LHCN-M2 (cell line): ENCODE data around the gene CSNK1D. TPM values are rescaled to one million over a fixed set of nuclear protein-coding genes. Genes with fewer than 3 reads are reported as not detected.
A peak's percentile ranks its signal among the peaks of the same experiment; 100 is the strongest.

Source experiments
- DNase-seq: peaks from one replicate; pipeline ENCODE4 v3.0.0-alpha.2; 2012; ENCODE audit warnings: low read depth
- total RNA-seq: library from RNA; depleted of rRNA; stranded (reverse); fragments of >200 nt; gene quantifications from 2 replicates; pipeline ENCODE4 v1.2.3, GENCODE V29; 2014

Gene CSNK1D
- total RNA-seq, 1 experiment from 2014 or later: 51.3 TPM

DNA sequence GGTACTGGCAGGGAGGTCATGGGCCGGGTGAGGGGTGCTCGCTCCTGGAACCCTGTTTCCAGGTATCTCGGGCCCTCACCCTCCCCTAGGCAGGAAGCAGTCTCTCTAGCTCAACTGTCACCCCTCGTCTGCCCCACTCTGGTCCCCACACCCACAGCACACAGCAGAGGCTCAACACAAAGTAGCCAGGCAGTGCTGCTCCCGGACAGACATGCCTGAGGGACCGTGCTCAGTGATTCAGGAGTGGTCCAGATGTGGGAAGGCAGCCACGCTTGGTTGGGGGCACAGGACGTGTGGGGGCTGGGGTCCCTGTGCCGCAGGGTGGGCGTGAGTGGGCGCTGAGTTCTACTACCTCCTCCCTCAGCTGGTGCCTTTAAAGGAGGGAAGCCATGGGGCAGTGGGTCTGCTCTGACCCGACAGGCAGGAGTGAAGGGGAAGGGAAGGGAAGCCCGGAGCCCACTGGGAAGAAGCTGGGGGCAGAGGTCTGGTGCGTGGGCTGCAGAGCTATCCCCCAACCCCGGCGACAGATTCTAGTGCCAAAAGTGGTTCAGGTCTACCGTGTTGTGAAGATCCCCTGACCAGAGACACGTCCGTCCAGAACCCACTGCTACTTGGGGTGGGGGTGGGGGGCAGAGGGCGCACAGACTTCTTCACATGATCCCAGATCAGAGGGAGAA lies 32.9 kb downstream of the CSNK1D start:
- no peak for DNase-seq

DNA sequence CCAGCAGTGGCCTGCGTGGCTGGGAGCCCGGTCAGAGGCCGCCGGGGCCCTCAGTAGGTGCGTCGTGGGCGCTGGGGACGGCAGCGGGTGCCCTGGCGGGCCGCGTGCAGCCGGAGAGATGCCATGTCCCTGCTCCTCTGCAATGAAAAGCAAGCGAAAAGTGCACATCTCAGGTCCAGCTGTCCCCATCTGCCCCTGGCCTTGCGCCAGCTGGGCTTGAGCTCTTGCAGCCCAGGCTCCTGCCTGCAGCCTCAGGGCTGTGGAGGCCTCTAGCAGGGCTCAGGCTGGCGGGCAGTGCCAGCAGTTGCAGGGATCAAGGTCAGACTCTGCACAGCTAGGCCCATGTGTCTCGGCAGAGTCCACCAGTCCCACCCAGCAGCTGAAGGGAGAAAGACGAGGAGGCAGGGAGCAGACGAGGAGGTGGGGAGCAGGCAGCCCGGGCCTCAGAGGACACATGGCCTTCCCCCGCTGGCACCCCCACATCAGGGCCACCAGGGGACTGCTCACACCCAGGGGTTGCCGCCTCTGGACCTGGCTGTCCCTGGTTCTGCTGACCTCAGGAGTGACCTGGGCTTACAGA lies 33.5 kb downstream of the CSNK1D start:
- peak; percentile 62 for DNase-seq

DNA sequence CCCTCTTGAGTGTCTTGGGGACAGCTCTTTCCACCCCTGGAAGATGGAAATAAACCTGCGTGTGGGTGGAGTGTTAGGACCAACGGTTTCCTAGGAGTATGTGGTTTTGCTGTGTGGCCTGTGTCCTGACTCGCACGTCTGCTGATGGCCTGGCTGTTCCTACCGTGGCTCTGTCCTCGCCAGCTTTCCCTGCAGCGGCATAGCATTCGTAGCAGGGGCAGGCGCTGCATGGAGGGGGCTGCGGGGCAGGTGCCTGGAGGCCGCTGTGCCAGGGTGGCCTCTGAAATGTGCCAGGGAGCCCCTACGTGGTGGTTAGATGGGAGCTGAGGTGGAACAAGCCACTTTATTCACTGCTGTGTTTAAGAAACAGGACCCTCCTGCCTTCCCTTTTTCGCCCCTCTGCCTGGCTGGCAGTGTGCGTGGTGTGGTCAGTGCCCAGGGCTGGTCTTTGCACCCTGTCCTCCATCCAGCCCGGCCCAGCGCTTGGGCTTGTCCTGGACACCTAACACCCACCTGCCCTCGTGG lies 34.0 kb downstream of the CSNK1D start:
- DNase-seq: peak; percentile 46

DNA sequence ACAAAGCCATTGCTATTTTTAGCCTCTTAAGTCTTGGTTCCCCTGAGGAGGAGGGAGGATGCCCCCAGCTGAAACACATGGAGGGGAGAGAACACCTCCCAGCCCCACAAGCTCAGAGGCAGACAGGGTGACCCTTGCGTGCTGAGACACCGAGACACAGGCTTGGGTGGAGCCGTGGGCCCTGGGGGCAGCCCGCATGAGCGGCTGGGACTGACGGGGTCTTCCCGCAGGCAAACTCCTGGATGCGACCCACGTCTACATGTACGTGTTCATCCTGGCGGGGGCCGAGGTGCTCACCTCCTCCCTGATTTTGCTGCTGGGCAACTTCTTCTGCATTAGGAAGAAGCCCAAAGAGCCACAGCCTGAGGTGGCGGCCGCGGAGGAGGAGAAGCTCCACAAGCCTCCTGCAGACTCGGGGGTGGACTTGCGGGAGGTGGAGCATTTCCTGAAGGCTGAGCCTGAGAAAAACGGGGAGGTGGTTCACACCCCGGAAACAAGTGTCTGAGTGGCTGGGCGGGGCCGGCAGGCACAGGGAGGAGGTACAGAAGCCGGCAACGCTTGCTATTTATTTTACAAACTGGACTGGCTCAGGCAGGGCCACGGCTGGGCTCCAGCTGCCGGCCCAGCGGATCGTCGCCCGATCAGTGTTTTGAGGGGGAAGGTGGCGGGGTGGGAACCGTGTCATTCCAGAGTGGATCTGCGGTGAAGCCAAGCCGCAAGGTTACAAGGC lies 34.9 kb downstream of the CSNK1D start:
- DNase-seq: peak; percentile 72

DNA sequence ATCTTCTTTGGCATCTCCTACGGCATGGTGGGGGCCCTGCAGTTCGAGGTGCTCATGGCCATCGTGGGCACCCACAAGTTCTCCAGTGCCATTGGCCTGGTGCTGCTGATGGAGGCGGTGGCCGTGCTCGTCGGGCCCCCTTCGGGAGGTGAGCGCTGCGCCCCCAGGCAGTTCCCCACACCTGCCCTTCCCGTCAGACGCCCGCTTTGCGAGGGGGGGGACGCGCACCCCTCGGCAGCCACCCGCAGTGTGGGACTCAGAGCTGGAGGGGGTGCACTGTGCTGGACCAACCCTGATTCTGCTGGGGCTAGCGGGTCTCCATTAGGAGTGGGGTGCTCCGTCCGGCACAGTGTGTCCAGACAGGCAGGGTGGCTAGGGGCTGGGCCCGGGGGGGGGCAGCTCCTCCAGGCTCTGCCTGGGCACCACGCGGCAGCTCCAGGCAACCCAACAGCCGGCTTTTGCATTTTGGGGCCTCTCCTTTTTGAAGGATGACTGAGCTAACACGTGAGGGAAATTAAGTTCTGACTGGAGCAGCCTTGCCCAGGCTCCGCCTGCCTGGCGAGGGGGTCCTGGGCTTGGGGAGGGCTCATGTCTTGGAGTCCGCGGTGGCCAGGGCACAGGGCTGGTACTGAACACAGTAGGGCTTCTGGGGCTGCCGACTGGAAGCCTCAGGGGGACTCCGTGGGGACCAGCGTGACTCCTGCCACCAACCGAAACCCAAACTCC lies 35.6 kb downstream of the CSNK1D start:
- no peak for DNase-seq

DNA sequence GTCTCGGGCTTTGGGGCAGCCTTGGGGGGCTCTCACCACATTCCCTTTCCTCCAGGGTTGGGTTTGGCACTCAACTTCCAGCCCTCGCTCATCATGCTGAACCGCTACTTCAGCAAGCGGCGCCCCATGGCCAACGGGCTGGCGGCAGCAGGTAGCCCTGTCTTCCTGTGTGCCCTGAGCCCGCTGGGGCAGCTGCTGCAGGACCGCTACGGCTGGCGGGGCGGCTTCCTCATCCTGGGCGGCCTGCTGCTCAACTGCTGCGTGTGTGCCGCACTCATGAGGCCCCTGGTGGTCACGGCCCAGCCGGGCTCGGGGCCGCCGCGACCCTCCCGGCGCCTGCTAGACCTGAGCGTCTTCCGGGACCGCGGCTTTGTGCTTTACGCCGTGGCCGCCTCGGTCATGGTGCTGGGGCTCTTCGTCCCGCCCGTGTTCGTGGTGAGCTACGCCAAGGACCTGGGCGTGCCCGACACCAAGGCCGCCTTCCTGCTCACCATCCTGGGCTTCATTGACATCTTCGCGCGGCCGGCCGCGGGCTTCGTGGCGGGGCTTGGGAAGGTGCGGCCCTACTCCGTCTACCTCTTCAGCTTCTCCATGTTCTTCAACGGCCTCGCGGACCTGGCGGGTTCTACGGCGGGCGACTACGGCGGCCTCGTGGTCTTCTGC lies 36.3 kb downstream of the CSNK1D start:
- no peak for DNase-seq

DNA sequence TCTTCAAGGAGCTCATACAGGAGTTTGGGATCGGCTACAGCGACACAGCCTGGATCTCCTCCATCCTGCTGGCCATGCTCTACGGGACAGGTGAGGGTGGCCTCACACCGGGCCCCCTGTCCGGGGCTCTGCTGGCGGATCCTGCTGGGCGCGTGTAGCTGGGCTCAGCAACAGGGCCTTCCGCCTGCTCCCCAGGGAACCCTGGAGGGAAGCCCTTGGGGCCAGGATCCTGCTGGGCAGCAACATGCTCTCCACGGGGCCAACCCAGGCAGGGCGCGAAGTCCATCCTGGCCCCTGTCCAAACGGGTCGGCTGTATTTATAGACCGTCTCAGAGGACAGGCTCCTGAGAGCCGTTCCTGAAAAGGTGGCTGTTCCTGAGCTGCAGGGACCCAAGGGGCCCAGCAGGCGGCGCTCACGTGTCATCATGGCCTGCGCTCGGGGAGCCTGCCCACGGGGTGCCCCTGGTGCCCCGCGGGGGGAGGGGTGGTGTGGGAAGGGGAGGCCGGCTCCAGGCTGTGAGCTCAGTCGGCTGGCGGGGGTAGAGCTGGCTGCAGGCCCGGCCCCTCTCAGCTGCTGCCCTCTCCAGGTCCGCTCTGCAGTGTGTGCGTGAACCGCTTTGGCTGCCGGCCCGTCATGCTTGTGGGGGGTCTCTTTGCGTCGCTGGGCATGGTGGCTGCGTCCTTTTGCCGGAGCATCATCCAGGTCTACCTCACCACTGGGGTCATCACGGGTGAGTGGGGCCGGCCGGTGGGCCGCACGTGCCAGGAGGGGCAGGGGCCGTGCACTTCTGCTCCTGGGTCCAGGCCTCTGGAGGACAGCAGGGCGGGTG lies 37.1 kb downstream of the CSNK1D start:
- DNase-seq: peak; percentile 56

DNA sequence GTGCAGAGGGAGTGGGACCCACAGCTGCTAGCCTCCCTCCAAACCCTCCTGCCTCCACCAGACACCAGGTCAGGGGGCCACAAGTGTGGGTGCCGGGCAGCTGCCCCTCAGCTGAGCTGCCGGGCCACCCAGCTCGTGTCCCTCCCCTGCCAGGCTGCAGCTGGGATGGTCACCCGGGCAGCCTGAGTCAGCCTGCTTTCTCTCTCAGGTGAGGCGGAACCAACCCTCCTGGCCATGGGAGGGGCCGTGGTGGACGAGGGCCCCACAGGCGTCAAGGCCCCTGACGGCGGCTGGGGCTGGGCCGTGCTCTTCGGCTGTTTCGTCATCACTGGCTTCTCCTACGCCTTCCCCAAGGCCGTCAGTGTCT lies 37.7 kb downstream of the CSNK1D start:
- no peak for DNase-seq

DNA sequence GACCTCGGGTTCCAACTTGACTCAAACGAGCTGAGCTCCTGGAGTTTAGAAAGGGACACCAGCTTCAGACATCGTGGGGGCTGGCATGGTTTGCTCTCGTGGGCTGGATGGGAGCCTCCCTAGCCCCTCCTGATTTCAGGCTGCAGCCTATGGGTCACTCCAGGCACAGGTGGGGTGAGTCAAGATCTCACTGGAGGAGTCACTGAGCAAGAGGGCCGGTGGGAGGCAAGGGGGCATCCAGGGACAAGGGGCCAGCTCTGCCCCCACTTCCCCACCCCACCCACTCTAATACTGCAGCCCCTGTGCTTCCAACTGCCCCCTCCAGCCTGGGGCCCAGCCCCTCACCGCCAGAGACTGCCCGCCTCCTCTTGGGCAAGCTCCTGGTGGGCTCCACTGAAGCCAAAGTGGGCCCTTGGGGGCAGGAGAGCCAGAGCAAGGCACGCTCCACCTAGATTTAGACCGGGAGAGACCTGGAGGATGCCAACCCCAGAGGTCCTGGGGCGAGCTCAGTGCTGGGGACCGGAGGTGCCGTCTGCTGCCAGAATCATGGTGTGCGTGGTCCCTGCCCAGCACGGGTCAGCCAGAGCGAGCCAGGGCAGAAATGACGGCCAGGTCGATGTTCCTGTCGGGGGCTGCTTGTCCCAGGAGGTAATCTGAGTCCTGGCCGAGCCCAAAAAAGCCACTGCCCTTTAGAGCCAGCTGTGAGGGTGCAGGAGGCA lies 38.3 kb downstream of the CSNK1D start:
- DNase-seq: no peak

DNA sequence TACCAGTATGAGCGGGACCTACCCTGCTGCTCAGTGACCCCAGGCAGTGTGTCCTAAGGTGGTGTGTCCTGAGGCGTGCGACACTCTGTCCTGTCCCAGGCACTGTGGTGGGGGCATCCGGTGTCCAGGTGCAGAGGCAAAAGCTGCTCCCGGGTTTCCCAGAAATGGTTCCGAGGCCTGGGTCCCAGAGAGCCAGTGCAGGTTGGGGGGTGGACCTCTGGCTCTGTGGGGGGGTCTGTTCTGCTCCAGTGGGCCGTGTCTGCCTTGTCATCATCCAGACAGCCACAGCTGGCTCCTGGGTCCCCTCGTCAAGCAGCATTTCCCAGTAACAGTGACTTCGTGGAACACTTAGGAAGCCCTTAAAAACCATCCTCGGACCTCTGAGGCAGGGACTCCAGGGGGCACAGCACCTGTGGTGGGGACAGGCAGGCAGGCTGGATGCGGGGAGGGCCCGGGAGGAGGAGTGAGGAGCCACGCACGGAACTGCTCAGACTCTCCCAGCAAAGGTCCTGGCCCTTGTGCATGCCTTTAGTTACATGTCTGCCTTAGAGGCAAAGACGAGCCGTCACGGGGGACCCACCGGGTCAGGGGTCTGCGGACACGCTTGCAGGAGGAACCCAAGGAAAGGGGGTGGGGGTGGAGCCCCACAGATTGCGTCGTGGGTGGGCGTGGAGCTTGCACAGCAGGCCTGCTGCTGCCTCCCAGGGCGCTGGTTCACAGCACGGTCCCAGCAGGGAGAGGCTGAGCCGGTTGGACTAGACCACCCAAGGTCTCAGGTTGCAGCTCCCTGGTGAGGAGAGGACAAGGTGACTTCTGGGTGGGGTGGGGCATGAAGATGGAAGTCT lies 39.1 kb downstream of the CSNK1D start:
- DNase-seq: no peak

DNA sequence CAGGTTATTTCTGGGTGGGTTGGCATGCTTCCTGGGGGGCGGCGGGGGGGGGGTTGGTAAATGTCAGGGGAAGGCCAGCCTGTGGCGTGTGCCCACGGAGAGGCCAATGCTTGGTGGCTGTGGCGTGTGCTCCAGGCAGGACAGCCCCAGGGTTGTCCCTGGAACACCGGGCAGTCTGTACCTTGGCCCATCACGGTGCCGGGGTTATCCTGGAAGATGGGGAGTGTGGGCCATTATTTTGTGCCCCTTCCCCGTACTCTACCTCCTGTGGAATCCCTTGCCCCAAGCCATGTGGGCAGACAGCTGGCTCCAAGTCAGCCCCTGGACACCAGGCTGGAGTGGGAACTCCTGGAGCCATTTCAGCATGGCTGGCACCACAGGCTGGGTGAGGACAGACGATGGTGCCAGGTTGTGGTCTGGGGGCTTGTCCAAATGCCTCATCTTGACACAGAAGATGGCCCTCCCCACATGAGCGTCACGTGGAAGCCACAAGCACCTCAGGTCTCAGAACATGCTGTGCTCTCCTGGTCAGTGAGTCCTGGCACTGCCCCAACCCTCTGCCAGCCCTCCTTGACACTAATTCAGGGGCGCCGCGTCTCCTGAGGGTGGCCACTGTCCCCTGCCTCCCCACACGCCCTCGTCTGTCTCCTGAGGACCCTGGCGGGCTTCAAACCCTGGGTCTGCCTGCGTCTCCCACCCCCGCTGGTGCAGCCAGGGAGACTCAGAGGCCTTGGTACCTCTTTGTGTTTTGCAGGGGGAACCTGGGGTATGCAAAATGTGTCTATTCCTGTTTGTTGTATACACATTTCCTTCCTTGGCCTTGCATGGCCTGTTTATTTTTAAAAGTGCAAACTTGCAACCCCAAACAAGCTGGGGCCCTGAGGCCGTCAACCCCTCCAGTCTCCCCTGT lies 40.4 kb downstream of the CSNK1D start:
- no peak for DNase-seq

DNA sequence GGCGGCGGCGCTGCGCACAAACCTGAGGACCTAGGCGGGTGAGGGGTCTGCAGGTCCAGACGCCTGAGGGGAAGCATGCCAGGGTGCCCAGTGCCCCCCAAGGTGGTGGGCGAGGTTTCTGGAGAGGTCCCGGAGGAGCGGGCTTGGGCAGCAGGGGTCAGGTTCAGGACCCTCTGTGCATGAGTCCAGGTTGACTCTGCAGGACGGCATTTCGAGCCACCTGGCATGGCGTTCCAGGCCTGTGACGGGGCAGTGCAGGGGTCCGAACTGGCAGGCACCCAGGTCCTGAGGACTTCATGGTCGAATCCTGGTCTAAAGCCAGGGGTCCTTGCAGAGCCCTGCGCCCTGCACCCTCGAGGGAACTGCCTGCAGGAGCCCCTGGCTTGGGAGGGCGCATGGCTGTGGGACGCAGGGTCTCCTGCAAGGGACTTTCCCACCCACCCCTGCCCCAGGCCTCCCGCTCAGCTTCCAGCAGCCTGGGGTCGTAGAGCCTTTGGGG lies 41.1 kb downstream of the CSNK1D start:
- no peak for DNase-seq

DNA sequence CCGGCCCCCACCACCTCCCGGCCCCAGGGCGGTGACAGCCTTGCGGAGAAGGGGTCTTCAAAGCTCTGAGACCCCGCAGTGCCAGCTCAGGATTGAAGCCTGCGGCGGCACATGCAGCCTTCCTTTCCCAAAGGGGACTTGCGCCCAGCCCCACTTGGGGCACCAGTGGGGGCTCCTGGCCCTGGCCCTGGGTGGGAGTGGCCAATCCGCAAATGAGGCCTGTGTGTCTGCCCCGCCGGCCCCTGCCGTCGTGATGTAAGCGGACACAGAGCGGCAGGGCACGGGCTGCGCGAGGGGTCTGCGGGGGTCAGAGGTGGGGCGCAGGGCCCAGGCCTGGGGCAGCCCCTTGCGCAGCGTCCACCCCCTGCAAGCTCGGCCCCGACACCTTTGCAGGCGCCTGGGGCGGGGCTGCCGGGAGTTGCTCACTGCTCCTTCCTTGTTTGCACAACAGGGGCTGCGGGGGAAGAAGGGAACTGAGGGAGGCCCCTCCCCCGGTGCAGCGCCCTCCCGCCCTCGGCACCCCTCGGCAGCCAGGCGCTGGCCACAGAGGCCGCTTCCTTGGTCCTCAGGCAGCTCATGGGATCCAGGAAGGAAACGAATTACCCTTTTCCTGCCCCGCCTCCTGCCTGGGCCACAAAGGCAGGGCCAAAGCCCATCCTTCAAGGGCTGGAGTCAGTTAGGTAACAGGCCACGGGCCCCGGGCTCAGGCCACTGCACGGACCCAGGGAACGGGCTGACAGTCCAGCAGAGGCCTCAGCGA lies 41.8 kb downstream of the CSNK1D start:
- peak; percentile 57 for DNase-seq

DNA sequence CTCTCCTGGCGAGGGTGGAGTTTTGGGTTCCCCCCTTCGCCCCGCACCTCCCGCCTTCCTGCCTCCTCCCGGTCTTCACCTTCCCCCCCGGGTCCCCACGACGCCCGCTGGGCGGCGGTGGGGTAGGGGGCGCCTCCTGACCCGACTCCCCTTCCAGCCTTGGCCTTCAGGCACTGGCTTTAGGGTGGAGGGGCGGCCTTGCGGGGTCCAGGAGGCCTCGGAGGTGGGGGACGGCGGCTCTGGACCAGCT lies 42.3 kb downstream of the CSNK1D start:
- DNase-seq: no peak

DNA sequence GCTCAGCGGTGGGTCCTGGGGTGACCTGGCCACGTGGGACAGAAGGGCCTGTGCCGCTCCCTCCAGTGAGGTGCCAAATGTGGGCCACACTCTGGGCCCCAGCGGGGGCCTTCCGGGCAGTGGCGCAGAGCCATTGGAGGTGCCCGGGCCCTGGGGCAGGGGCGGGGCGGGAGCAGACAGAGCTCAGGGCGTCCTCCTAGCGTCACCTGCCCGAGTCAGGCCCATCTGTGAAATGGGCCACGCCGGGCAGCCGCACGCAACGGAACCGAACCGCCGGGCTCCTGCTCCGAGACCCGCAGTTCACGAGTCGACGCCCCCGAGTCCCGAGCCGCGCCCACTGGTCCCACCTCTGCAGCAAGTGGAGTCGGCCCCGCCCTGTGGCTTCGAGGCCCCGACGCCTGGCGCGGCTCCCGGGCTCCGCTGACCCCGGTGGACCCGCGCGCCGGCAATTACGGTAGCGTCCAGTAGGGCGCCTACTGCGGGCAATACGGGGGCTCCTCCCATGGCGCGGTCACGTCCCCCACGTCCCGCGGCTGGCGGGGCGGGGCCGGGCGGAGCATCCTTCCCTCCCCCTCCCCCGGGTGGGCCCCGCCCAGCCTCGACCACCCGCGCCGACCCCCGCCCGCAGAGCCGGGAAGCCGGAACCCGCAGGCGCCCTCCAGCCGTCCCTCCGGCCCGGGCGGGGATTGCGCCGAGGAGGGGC lies 42.7 kb downstream of the CSNK1D start:
- peak; percentile 88 for DNase-seq

DNA sequence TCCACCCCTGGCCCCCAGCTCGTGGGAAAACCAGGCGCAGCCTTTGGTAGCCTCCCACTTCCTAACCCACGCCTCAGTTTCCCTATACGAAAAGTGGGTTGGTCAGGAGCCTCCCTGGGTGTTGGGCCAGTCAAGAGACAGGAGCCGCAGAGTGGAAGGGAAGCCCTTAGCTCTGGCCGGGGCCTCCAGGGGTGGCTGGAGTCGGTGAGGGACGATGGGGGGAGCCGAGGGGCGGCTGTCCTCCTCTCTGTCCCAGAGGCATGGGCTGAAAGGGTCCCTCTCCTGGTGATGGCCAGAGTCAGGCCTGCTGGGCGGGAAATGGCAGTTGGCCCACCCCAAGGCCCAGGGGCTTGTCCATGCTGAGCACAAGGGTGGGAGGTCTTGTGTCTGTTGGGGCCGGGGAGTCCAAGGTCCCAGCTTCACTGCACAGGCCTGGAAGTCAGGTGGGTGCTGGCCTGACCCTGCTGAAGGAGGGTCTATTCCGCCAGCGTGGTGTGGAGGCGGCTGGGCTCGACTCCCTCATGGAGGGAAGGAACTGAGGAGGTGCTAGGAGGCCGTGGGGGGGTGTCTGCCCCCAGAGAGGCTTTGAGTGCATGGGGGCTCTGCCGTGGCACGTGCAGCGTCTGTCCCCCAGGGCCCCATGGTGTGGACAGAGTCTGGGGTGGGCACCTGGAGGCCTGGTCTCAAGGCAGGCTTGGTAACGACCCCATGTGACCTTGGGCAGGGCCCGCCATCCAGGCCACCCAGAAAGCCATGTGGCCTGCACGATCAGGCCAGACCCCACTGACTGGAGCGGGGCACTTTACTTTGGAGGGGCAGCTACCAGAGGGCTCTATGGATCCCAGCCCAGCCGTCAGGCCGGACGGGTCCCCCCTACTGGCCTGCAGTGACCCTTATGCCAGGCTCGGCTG lies 43.5 kb downstream of the CSNK1D start:
- DNase-seq: no peak
